ENCODE results near the gene CASD1.

The CASD1 gene

GRCh38 chr7:94509264-94509886 lies at the start of gene CASD1:
TSS of gene CASD1 (plus strand) at chr7:94509809. CDS start at chr7:94510085, 276 bp downstream.
- DNase-seq (ENCODE audit: low read depth), result peak; percentile 23

DNA sequence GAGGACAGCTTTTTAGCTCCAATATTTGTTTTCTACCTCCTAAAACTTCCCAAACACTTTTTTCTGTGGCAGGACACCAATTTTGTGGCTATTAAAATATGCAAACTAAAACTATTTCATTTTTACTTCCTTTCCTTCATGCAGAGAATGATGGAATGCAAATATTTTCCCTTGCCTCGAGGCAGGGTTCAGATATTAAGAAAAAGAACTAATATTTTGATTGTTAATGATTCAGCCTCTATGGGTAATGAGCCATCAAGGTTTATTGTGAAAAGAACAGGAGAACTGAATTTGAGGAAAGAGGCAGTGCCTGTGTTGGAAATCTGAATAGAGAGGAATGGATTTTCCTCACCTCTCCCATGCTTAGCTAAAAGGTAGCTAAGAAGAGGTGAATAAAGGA lies 43.1 kb upstream of the CASD1 start:
- DNase-seq (ENCODE audit: low read depth), result no peak

DNA sequence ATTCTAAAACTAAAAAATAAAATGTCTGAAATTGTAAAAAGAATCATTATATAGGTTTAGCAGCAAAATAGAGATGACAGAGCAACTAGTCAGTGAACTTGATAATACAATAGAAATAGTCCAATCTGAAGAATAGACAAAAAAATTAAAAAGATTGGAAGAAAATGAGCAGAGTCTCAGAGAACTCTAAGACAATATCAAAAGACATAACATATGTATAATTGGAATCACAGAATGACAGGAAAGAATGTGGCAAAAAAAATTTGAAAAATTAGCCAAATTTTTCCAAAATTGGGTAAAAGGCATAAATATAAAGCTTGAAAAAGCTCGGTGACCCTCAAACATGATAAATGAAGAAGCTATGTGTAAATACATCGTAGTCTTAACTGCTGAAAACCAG lies 38.0 kb upstream of the CASD1 start:
- no peak for DNase-seq (ENCODE audit: low read depth)

GRCh38 chr7:94472608-94473007 lies 37.0 kb upstream of the CASD1 start:
- DNase-seq (ENCODE audit: low read depth), result no peak

DNA sequence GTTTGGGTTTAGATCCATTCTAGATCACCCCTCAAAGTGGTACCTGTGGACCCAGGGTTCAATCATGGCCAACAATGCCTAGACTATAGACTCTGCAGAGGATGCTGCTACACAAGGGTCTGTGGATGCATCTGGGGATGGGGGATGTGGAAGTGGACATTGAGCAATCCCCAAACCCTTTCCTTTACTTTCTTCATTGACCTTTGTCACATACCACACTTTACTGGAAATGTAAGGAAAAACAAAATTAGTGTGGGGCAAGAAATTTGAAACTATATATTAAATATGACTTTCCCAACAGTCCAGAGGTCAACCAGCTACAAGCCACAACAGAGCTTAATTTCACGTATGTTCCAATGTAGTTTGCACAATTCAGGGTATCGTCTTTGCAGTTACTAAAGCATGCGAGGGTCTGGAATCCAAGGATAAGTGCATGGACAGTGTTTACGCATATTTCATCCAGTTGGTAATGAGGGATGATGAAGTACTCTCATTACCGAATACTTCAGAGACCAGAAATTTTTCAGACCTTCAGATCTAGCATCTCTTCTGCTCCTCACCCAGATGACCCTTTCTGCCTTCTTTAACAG lies 33.3 kb upstream of the CASD1 start:
- no peak for DNase-seq (ENCODE audit: low read depth)

DNA sequence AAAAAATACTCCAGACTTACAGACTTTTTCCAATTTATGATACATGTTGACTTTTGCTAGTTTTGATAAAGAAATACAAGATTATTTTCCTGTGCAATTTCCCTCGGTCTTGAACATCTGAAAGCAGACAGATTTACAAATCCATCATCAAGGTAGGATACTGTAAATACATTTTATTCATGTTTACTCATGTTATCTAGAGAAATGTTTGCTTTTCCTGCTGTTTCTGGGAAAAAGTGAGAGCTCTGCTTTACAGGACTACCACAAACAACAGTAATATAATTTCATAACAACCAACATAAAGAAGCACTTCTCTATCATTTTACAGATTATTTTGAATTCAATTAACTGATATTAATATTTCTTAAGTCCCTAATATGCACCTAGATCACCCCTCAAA lies 31.7 kb upstream of the CASD1 start:
- DNase-seq (ENCODE audit: low read depth), result no peak

- no peak for DNase-seq (ENCODE audit: low read depth)
Observed at GRCh38 chr7:94478648-94479214, 30.9 kb upstream of the CASD1 start.

GRCh38 chr7:94481279-94481678 lies 28.3 kb upstream of the CASD1 start:
- no peak for DNase-seq (ENCODE audit: low read depth)

DNA sequence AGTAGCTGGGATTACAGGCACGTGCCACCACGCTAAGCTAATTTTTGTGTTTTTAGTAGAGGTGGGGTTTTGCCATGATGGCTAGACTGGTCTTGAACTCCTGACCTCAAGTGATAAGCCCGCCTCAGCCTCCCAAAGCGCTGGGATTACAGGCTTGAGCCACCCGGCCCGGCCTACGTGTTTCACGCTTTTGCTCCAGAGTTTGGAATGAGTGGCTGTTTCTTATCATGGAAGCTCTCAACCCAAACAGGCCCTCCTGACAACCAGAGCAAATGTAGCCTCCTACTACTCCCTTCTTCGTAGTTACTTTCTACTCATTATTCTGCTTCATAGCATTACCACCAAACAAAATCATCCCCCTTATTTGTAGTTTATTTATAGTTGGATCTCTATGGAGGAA lies 26.8 kb upstream of the CASD1 start:
- no peak for DNase-seq (ENCODE audit: low read depth)

DNA sequence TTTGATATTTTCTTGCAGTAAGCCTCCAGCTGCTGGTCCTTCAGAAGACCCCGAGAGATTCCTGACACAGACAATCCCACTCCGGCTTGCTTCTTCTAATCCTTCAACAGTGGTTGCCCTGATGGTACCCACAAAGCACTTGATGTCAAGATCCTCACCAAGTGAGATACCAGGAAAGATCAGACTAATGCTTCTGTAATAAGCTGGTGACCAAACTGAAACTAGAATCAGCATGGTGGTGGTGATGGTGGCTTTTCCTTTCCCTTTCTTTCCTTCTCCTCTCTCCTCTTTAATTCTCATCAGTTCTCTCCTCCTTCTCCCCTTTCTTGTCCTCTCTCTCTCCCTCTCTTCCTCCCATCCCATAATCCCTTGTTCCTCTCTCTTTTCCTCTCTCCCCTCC lies 25.8 kb upstream of the CASD1 start:
- no peak for DNase-seq (ENCODE audit: low read depth)

DNA sequence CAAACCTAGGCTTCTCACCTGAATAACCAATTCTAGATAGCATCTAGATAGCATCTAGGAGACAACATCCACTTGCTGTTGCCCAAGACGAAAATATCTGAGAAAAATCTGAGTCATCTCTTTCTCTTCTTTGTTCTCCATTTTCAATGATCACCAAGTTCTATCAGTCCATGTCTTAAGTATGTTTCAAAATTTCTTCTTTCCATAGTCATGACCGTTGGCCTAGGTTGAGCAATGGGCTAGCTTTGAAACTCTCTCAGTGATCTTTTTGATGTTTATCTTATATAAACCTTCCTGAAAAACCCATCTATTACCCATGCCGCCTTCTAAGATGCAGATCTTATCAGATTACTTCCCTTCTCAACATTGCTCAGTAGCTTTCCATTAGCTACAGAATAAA lies 23.4 kb upstream of the CASD1 start:
- no peak for DNase-seq (ENCODE audit: low read depth)

- DNase-seq (ENCODE audit: low read depth), result no peak
Observed at GRCh38 chr7:94491410-94491809, 18.2 kb upstream of the CASD1 start.

DNA sequence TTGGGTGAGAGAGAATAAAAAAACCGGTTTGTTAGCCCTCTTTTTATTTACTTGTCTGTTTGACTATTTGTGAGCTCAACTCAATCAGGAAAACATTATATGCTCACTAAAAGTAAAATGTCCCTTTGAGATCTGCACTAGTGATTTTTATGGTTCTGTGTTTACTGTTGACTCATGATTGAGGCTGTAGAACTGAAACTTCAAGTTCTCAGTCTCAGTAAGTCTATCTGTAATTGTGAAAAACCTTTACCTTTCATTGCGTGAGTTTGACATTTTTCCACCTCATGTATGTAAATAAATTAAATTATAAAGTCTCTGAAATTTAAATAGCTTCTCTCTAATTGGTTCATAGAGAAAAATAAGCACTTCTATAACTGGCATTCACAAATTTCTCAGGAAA lies 17.0 kb upstream of the CASD1 start:
- DNase-seq (ENCODE audit: low read depth), result no peak

- no peak for DNase-seq (ENCODE audit: low read depth)
Observed at GRCh38 chr7:94497874-94498670, 11.5 kb upstream of the CASD1 start.

- DNase-seq (ENCODE audit: low read depth), result no peak
Observed at GRCh38 chr7:94498918-94499317, 10.7 kb upstream of the CASD1 start.

DNA sequence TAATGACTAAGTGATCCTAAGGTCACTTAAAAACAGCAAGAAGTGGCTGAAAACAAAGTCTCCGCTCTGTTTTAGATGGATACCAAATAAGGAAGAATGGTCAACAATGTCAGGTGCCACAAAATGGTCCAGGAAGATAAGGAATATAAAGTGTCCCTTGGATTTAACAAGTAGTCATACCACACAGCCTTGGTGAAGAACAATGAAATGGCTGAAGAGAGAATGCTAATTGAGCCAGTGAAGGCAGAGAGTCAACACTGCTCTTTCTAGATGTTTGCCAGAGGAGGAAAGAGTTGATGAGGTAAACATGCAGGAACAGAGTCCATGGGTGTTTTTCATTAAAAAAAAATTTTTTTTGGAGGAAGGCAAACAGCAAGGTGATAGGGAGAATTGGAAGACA lies 2.1 kb upstream of the CASD1 start:
- no peak for DNase-seq (ENCODE audit: low read depth)

GRCh38 chr7:94507962-94508361 lies 1.6 kb upstream of the CASD1 start:
- DNase-seq (ENCODE audit: low read depth), result no peak

GRCh38 chr7:94509887-94510581 lies 425 bp downstream of the CASD1 start:
- DNase-seq (ENCODE audit: low read depth), result peak; percentile 40

DNA sequence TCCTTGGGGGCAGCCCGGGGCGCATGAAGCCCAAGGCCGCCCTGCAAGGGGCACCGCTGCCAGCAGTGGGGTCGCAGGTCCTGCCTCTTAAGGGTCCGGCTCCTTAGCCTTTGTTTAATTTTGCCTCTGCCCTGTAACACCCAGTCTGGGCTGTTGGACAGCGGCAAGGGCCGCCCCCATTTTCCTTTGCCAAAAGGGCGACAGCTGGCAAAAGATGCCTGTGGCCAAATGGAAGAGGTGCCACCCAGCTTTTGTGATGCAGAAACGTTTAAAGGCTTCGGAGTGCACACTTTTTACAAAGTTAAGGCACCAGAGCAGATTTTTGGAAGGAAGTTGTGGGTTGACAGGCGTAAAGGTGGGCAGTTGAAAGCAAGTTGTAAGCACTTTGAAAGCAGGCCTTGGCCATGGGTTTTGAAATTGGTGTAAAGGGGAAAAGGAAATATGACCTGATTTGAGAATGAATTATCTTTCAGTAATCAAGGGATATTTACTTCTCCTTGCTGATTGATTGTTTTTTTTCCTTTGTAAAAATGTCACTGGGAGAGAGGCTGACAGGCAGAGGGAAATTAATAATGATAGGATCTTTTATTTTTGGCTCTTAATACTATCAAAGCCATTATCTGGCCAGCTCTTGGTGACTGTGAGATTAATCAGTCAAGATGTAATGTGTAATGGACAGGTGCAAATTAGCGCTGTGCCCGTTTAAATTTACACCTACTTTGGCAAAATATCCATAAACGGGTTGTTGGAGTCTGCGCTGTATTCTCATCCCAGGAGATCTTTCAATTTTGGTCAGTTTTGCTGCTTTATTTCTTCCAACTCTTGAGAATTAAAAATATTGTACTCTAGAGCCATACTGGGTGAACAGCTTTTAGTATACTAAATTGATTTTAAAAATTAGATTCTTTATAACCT lies 1.2 kb downstream of the CASD1 start:
- peak; percentile 3 for DNase-seq (ENCODE audit: low read depth)

DNA sequence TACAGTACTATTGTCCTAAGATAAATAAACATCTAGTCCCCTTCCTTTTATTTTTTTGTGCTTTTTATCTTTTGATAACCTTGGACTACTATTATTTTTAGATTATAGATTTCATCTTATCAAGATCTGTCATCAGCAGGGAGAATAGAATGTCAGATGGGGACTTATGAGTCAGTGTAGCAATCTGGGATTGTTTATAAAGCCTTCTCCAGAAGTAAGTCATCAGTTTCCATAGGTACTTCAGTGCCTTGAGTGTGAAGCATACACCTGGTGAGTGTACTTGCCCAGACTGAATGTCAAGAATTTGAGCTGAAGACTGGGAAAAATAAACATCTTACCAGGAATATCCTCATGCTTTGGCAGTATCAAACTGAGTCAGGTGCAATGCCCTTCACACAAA lies 2.1 kb downstream of the CASD1 start:
- no peak for DNase-seq (ENCODE audit: low read depth)

Data from stimulated activated CD8-positive, alpha-beta memory T cell treated with anti-CD3 and anti-CD28 coated beads, Interleukin-7, amount 100 ng/mL, for 24 hours (primary cell).